ENCODE results near the gene RPSA.
"Not testable (repeated sequence)": the region's sequence is repeated elsewhere in the genome, so short reads cannot be mapped to it uniquely, and the experiment has no call there.

The RPSA gene

DNA sequence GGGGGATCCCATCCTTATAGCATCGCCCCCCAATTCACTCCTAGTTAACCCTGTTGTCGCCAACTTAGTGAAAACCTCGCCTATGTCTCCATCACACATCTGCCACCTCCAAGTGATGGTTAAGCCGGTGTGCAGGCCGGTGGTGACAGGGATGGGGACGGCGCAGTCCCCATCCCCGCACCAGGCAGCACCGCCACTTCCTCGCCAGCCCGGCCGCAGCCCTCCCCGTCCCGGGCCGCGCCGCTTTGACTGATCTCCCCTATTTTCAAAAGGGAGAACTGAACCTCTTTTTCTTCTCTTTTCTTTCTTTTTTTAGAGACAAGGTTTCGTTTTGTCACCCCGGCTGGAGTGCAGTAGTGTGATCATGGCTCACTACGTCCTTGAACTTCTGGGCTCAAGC, 49.6 kb downstream of the RPSA start:
- DNase-seq (ENCODE audit: low read depth): no peak

- DNase-seq (ENCODE audit: low read depth): no peak
Measured at GRCh38 chr3:39457361-39457760, 50.8 kb downstream of the RPSA start.

GRCh38 chr3:39458579-39458978, 52.1 kb downstream of the RPSA start:
- DNase-seq (ENCODE audit: low read depth): not testable (repeated sequence)

- no peak for DNase-seq (ENCODE audit: low read depth)
Measured at GRCh38 chr3:39460677-39461076, 54.2 kb downstream of the RPSA start.

All from activated T-cell treated with anti-CD3 and anti-CD28 coated beads for 1 hour (primary cell).